Activated CD4-positive, CD25-positive, alpha-beta regulatory T cell treated with anti-CD3 and anti-CD28 coated beads, Interleukin-2, amount 50 U/mL, for 72 hours (primary cell): Measurements from ENCODE around the gene C7.
"Not testable (repeated sequence)": the region's sequence is repeated elsewhere in the genome, so short reads cannot be mapped to it uniquely, and the experiment has no call there.

Source experiments
- DNase-seq: peaks from one replicate; pipeline ENCODE4 v3.0.0; 2021

The C7 gene

DNA sequence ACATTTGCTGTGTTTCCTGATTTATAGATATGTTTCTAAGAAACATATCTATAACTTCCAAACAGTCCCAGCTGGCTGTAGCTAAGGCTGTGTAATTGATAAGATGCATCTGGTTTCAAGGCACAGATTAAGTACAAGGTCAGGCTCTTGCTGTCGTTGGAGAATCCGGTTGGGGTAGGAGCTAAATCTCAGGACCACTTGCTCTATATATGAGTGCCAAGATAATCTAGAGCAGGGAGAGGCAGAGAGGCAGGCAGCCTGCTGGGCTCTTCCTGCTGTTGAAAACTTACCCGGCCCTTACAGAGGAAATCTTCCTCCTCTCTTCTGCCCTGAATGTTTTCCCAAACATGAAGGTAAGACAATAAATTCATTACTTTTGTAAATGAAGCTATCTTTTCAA lies at the start of gene C7:
C7 (plus strand) TSS at position 234 of the 400 bp plus-strand sequence; CDS start at position 348, 114 bp downstream.
- DNase-seq: no peak

DNA sequence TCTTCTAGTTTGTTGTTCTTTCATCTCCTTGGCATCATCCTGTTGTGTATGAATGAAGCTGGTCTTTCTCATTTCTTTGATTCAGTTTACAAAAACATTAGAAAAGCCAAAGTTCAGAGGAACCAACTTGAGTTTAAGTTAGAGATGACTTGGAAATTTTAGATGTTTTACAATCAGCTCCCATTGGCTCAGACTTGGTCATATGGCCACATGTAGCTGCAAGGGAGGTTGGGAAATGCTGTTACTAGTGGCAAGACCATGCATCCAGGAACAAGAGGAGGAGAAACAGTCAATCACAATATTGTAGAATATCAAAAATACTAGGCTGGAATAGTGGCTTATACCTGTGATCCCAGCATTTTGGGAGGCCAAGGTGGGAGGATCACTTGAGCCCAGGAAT lies 48.6 kb upstream of the C7 start:
- no peak for DNase-seq

DNA sequence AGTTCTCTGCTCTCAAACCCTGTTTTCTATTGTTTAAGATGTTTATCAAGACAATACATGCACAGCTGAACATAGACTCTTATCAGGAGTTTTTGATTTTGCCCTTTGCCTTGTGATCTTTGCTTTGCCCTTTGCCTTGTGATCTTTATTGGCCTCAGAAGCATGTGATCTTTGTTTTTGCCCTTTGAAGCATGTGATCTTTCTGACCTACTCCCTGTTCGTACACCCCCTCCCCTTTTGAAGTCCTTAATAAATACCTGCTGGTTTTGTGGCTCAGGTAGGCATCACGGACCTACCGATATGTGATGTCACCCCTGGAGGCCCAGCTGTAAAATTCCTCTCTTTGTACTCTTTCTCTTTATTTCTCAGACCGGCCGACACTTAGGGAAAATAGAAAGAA lies 44.3 kb upstream of the C7 start:
- not testable (repeated sequence) for DNase-seq

DNA sequence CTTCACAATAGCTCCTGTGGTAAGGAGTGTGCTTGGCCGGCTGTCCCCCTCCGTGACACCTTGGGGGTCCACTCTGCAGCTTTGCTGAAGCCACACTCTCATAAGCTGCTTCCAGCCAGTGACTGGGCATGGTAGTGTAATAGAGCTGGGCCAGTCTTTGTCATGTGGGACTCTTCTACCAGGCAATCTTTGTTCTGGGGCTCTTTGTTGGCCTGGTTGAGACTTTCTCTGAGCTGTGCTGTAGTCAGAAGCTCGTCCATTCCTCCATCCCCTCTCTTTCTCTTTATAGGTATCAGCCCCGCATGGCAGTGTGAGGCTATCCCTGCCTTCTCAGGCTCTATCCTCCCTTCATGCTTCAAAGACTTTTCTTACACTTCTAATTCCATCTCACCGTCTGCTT lies 42.5 kb upstream of the C7 start:
- DNase-seq: no peak

DNA sequence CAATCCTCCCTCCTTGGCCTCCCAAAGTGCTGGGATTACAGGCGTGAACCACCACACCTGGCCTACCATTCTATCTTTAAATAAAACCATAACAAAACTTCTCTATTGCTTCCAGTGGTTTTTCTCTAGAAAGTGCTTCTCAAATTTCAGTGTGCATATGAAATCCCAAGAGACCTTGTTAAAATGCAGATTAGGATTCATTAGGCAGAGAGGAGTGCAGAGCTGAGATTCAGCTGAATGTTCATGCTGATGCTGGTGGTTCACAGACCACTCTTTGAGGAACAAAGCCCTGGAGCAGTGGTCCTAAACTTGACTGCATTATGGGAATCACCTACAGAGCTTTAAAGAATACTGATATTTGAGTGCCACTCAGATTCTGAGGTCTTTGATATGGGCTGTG lies 39.9 kb upstream of the C7 start:
- no peak for DNase-seq

DNA sequence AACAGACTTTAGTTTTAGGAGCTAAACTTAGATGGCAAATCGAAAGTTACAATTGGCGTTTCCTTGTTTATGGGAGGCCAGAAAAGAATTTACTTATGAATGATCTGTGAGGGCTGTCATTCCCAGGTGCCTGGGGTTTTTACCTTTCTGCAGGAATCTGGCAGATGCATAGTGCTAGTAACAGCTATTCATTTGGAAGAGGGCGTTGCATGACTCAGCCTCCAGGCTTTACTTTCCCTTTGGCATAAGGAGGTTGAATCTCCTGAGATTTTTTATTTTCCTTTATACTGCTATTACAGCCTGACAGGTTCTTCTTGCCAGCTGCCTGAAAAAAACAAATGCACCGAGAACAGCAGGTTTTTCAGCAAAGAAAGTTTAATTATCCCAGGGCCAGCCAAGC lies 38.1 kb upstream of the C7 start:
- DNase-seq: no peak

DNA sequence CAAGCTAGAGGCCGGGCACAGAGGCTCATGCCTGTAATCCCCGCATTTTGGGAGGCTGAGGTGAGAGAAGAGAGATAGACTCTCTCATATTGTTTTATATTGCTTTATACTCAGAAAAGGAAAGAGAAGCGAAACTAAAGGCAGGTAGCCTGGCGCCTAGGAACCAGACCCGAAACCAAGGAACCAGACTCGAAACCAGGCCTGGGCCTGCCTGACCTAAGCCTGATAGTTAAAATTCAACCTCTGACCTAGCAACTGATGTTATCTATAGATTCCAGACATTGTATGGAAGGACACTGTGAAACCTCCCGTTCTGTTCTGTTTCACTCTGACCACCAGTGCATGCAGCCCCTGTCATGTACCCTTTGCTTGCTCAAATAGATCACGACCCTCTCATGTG lies 37.0 kb upstream of the C7 start:
- not testable (repeated sequence) for DNase-seq

DNA sequence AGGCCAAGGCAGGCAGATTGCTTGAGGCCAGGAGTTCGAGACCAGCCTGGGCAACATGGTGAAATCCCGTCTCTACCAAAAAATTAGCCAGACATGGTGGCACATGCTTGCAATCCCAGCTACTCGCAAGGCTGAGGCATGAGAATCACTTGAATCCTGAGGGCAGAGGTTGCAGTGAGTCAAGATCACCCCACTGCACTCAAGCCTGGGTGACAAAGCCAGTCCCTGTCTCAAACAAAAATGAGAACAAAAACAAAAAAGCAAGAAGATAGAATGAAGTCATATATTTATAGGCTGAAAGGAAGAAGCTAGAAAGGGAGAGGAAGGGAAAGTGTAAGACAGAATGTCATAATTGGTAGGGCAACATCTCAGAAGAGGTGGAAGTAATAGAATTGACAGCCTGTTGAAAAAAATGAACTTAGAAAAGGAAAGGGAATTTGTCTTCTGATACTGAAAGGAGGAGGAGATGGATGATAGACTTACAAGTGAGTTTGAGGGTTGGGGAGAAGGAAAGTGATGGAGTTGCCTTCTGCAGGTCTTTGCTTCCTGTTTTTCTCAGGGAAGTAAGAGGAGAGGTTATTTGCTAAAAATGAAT lies 35.9 kb upstream of the C7 start:
- no peak for DNase-seq

DNA sequence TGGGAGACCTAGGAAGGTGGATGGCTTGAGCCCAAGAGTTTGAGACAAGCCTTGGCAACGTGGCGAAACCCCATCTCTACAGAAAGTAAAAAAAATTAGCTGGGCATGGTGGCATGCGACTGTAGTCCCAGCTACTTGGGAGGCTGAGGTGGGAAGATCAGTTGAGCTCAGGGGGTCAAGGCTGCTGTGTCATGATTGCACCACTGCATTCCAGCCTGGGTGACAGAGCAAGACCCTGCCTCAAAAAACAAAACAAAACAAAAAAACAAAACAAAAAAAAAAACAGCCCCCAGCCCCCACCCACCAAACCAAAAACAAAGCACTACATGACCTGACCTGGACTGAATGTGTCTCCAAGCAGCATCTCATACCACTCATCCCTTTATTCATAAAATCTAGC lies 33.3 kb upstream of the C7 start:
- no peak for DNase-seq

DNA sequence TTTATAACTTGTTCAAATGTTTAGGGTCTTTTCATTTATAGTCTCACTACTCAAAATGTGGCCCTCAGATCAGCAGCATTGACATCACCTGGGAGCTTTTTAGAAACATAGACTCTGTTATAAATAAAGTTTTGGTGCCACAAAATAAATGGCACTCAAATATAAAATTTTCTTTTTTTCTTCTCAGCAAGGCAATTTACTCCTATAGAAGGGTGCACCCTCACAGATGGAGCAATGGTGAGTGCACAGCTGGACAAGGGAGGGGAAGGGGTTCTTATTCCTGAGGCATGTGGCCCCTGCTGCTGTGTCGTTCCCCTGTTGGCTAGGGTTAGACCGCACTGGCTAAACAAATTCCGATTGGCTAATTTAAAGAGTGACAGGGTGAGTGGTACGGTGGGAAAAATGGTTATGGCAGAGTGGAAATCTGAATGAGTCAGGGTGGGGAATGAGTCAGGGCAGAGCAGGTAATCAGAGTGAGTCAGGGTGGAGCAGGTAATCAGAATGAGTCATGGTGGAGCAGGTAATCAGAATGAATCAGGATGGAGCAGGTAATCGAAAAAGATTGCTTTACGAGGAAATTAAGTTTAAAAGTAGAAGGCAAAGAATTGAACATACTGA lies 31.8 kb upstream of the C7 start:
- no peak for DNase-seq

DNA sequence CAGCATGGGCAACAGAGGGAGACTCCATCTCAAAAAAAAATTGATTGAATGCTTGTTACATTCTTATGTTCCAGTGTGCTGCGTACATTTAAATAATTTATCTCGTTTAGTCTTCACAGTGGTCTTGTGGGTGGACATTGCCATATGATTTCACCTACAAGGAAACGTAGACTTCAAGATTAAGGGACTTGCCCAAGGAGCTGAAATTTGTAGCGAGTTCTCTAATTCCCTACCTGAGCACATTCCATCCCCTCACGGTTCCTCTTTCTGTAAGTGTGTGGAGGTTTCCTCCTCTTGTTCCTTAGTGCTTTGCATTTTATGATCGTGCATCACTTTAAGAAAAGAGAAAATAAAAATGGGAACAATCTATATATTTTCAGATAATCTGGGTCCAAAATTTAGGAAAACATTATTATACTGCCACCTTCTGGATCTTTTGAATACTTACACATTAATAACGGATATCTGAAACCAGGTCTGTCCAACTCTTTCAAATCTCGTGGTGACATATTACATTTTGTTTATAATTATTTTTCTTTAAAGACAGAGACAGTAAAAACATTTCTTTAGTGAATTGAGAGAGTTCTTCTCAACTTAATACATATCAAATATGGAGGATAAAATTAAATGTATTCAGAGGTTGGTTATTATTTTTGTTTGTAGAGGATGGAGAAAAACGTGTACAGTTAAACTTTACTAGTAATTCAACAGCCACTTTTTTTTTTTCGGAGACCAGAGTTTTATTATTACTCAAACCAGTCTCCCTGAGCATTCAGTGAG lies 29.9 kb upstream of the C7 start:
- DNase-seq: no peak

DNA sequence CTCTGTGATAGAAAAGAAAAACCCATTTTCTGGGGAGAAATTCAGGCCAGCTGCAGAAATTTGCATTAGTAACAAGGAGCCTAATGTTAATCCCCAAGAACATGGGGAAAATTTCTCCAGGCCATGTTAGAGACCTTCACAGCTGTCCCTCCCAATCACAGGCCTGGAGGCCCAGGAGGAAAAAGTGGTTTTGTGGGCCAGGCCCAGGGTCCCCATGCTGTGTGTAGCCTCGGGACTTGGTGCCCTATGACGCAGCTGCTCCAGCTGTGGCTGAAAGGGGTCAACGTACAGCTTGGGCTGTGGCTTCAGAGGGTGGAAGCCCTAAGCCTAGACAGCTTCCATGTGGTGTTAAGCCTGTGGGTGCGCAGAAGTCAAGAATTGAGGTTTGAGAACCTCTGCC lies 27.0 kb upstream of the C7 start:
- no peak for DNase-seq

DNA sequence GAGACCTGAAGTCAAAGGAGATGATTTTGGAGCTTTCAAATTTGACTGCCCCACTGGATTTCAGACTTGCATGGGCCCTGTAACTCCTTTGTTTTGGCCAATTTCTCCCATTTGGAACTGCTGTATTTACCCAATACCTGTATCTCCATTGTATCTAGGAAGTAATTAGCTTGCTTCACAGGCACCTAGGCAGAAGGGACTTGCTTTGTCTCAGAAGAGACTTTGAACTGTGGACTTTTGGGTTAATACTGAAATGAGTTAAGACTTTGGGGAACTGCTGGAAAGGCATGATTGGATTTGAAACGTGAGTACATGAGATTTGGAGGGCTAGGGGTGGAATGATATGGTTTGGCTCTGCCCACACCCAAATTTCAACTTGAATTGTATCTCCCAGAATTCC lies 26.2 kb upstream of the C7 start:
- not testable (repeated sequence) for DNase-seq

DNA sequence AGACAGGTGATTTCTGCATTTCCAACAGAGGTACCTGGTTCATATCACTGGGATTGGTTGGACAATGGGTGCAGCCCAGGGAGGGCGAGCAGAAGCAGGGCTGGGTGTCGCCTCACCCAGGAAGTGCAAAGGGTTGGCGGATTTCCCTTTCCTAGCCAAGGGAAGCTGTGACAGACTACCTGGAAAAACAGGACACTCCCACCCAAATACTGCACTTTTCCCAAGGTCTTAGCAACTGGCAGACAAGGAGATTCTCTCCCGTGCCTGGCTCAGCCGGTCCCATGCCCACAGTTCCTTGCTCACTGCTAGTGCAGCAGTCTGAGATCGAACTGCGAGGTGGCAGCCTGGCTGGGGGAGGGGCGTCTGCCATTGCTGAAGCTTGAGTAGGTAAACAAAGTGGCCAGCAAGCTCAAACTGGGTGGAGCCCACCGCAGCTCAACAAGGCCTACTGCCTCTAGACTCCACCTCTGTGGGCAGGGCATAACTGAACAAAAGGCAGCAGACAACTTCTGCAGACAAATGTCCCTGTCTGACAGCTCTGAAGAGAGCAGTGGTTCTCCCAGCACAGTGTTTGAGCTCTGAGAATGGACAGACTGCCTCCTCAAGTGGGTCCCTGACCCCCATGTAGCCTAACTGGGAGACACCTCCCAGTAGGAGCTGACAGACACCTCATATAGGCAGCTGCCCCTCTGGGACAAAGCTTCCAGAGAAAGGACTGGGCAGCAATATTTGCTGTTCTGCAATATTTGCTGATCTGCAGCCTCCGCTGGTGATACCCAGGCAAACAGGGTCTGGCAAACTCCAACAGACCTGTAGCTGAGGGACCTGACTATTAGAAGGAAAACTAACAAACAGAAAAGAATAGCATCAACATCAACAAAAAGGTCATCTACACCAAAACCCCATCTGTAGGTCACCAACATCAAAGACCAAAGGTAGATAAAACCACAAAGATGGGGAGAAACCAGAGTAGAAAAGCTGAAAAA lies 13.6 kb upstream of the C7 start:
- not testable (repeated sequence) for DNase-seq

DNA sequence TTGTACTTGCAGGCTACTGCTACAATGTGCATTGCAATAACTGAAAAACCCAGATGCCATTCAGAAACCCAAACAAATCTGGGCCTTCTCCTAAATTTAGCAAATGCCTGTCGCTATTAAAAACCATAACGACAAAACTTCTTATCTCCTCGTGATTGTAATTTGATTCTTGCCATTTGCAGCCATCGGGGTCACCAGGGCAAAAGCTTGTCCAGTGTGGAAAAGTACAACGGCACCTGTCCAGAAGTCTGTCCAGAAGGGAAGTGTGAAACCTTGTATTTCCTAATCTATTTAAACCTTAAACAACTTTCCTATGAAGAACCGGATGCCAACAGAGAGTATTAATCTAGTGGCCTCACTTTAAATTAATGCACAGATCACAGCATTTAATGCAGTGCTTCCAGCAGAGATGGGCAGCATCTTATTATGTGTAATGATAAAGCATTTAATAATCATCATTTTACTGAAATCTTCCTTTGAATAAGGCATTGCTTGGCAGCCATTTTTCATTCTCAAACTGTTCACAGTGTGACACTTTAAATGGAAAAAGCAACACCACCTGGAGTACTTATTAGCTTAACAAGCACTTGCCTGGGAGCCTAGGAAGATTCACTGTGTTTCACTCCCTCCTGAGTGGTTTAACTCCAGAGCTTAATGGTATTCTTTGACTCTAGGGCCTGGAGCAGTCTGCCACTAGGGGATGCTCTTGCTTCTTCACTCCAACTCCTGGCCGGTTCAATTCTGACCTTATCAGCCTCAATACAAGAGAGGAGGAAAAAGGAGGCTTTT lies 4.9 kb upstream of the C7 start:
- DNase-seq: no peak

DNA sequence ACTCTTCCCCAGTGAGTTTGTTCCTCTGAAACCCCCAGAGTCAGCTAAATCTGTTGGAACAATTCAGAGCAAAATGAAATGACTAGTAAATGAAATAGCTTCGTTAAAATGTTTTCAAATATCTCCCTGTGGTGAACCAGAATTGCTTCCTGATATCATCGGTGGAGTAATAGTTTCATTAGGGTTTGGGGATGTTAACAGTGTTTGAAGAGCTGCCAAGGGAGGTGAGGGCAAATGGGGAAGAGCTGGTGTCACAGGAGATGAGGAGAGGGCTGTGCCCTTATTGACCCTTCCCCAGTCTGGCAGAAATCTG lies 4.3 kb upstream of the C7 start:
- no peak for DNase-seq

DNA sequence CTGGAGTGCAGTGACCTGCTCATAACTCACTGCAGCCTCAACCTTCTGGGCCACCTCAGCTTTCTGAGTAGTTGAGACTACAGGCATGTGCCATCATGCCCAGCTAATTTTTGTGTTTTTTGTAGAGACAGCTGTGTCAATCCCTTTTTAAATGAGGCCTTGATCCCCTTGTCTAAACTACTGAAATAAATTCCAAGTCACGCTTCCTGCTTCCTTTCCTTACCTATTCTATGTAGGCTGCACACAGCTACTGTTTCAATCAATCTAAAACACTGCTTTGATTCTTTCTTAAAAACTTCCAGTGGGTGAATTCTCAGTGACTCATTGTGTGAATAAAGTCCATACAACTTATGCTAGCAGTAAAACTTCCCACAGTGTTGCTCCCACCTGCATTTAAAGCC lies 2.9 kb upstream of the C7 start:
- DNase-seq: no peak

DNA sequence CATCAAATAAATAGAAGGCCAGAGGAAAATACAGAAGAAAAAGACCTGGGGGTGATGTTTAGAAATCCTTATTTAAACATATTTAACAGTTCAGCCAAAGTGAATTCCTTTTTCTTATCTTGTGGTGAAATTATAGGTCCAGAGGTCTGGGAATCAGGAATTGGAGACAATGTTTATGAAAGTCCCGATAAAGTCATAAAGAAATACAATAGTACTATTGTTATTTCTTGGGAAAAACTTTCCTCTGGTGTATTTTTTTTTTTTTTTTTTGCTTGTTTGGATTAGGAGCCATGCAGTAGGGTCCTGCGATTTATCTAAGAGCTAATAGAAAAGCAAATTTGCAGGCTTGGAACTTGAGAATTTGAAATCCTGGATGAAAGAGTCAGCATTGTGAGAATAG lies 426 bp downstream of the C7 start:
- DNase-seq: no peak

DNA sequence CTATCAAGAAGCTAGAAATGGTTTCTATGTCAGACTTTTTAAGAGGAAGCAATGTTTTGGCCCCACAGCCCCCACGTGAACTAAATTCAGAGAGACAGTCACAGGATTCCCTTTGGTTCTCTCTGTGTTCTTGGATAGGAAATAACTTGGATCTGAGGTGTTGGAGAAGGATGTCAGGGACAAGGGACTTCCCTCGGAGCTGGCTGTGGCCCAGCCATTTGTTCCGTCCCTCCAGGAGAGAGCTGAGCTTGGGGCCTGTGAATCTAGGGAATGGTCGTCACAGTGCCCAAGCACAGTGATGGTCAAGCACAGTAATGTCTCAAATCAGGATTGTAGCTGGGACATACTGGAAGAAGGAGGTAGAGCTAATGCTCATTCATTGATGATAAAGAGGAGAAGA lies 2.0 kb downstream of the C7 start:
- DNase-seq: no peak

DNA sequence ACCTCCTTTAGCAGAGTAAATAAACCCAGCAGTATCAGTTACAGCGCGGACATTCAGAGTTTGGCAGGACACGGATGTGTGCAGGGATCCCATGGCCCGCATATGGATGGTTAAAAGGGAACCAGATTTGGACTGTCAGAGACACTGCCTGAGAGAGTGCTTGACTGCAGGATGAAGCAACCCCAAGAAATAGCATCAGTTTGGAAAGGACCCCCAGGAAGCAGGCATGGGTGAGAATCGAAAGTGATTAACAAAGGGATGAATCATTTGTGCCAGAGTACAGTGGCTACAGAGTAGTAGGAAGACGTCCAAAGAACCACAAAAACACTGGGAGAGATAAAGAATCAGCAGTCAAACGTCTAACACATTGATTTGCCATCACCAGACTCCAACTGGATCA lies 5.5 kb downstream of the C7 start:
- DNase-seq: no peak

DNA sequence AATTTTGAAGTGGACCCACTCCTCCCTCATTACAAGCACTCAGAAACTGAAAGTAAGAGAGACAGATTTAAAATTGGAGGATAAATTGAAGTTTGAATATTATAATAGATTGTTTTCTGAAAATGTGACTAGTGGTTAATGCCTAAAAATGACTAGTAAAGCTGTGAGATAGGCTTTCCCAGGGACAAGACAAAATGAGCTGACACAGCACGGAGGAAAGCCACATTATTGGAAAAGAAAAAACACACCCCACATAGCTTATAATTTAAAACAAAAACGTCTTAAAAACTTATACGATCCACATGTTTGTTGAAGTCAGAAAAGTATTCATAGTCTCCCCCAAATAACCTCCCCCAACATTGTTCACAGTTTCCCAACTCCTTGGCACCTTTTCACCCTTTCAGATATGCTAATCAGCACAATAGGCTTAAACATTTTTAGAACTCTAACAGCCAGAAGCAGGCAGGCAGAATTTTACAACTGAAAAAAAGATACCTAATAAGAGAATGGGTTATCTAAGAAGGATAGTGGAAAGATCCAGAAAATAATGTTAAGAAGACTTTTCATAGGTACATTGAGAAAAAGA lies 6.1 kb downstream of the C7 start:
- DNase-seq: no peak

DNA sequence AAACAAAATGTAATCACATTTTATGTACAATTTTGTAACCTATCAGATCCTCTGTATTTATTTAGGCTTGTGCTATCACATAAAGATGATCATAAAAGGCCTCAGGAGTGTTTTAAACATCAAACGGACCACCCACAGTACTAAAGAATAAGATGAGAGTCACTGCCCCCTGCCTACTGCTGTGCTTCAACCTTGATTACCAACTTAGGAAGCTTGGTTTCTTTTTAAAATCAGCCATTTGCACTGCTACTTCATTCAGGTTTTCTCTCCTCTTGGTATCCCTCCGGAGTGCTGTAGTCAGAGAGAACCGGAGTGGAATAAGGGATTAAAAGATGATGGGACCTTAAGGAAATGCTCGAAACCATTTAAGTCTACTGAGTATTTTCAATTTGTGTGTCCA lies 6.9 kb downstream of the C7 start:
- no peak for DNase-seq
